Activated T-helper 1 cell treated with Interleukin-2 at 50 U/mL for 16 hours (primary cell): ENCODE measurements around the gene SPATA1.
A peak's percentile ranks its signal among the peaks of the same experiment; 100 is the strongest.
"Not testable (repeated sequence)": the region's sequence is repeated elsewhere in the genome, so short reads cannot be mapped to it uniquely, and the experiment has no call there.

Experiments used
- DNase-seq: peaks from one replicate; pipeline ENCODE4 v3.0.0-alpha.2; 2020; ENCODE audit warnings: low read depth

Gene SPATA1

GRCh38 chr1:84506002-84506728 is at the start of gene SPATA1, which contains the start of gene GNG5:
TSS of gene SPATA1 (plus strand) at chr1:84506386. CDS start at chr1:84516360, 9,974 bp downstream.
TSS of gene GNG5 (minus strand) at chr1:84506581. CDS start at chr1:84506091, 490 bp downstream.
- DNase-seq: peak; percentile 97

GRCh38 chr1:84462118-84462517 is 44.1 kb upstream of the SPATA1 start:
- no peak for DNase-seq

GRCh38 chr1:84467298-84467697 is 38.9 kb upstream of the SPATA1 start:
- no peak for DNase-seq

- no peak for DNase-seq
Observed at GRCh38 chr1:84476225-84476624, 30.0 kb upstream of the SPATA1 start.

- DNase-seq: peak; percentile 60
Observed at GRCh38 chr1:84478876-84479868, 27.0 kb upstream of the SPATA1 start, which contains the start of gene RPF1. TSS of gene RPF1 (plus strand) at chr1:84479266. CDS start at chr1:84479282, 16 bp downstream.

- no peak for DNase-seq
Observed at GRCh38 chr1:84479998-84480397, 26.2 kb upstream of the SPATA1 start.

GRCh38 chr1:84480650-84481049 is 25.5 kb upstream of the SPATA1 start:
- no peak for DNase-seq

- no peak for DNase-seq
Observed at GRCh38 chr1:84481317-84481716, 24.9 kb upstream of the SPATA1 start.

GRCh38 chr1:84488107-84488506 is 18.1 kb upstream of the SPATA1 start:
- DNase-seq: no peak

GRCh38 chr1:84489766-84490165 is 16.4 kb upstream of the SPATA1 start:
- no peak for DNase-seq

- no peak for DNase-seq
Observed at GRCh38 chr1:84492726-84493125, 13.5 kb upstream of the SPATA1 start.

GRCh38 chr1:84493747-84494146 is 12.4 kb upstream of the SPATA1 start:
- no peak for DNase-seq

GRCh38 chr1:84496498-84496897 is 9.7 kb upstream of the SPATA1 start:
- DNase-seq: no peak

GRCh38 chr1:84497631-84498275 is 8.4 kb upstream of the SPATA1 start:
- DNase-seq: no peak

GRCh38 chr1:84502927-84503326 is 3.3 kb upstream of the SPATA1 start:
- DNase-seq: no peak

GRCh38 chr1:84504580-84505492 is 1.4 kb upstream of the SPATA1 start:
- DNase-seq: no peak

GRCh38 chr1:84505493-84506001 is 639 bp upstream of the SPATA1 start:
- no peak for DNase-seq

GRCh38 chr1:84506729-84507453 is 705 bp downstream of the SPATA1 start:
- DNase-seq: no peak

GRCh38 chr1:84507887-84508286 is 1.7 kb downstream of the SPATA1 start:
- DNase-seq: not testable (repeated sequence)

- no peak for DNase-seq
Observed at GRCh38 chr1:84508510-84508909, 2.3 kb downstream of the SPATA1 start.
